GM19467 (cell line): ENCODE measurements around the gene SNX32.
"Not testable (repeated sequence)": the region's sequence is repeated elsewhere in the genome, so short reads cannot be mapped to it uniquely, and the experiment has no call there.

Experiments
- ATAC-seq: cut with Tn5 transposase; IDR thresholded peaks from one replicate; pipeline ENCODE4 v1.9.1; 2021; ENCODE audit warnings: mild to moderate bottlenecking, moderate library complexity; ENCODE audit not compliant: unreplicated experiment

The SNX32 gene

GRCh38 chr11:65822776-65823528, 10.8 kb upstream of the SNX32 start:
- ATAC-seq = no peak

- ATAC-seq = no peak
Observed at GRCh38 chr11:65826984-65827735, 6.6 kb upstream of the SNX32 start.

- no peak for ATAC-seq
Observed at GRCh38 chr11:65829459-65829858, 4.3 kb upstream of the SNX32 start.

- not testable (repeated sequence) for ATAC-seq
Observed at GRCh38 chr11:65832231-65832630, 1.5 kb upstream of the SNX32 start.

GRCh38 chr11:65834202-65834601, 439 bp downstream of the SNX32 start:
- no peak for ATAC-seq

GRCh38 chr11:65842144-65842543, 8.4 kb downstream of the SNX32 start:
- ATAC-seq = no peak

GRCh38 chr11:65843811-65844210, 10.0 kb downstream of the SNX32 start:
- ATAC-seq = no peak

- no peak for ATAC-seq
Observed at GRCh38 chr11:65844231-65844872, 10.6 kb downstream of the SNX32 start.

DNA sequence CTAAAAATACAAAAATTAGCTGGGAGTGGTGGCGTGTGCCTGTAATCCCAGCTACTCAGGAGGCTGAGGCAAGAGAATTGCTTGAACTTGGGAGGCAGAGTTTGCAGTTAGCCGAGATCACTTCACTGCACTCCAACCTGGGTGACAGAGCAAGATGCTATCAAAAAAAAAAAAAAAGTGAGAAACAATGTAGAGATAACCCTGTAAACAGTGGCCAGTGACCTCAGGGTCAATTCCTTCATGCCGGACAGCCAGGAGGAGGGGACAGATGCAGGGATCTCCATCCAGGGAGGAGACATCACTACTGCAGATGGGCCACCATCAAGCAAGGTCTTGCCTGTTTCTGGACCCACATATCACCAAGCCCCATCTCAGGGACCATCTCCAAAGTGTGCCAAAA, 14.0 kb downstream of the SNX32 start:
- no peak for ATAC-seq

- ATAC-seq = not testable (repeated sequence)
Observed at GRCh38 chr11:65848693-65849092, 14.9 kb downstream of the SNX32 start.

GRCh38 chr11:65849366-65849765, 15.6 kb downstream of the SNX32 start:
- ATAC-seq = no peak

- ATAC-seq = no peak
Observed at GRCh38 chr11:65849771-65850216, 16.0 kb downstream of the SNX32 start.

- ATAC-seq = no peak
Observed at GRCh38 chr11:65850217-65851082, 16.7 kb downstream of the SNX32 start.

DNA sequence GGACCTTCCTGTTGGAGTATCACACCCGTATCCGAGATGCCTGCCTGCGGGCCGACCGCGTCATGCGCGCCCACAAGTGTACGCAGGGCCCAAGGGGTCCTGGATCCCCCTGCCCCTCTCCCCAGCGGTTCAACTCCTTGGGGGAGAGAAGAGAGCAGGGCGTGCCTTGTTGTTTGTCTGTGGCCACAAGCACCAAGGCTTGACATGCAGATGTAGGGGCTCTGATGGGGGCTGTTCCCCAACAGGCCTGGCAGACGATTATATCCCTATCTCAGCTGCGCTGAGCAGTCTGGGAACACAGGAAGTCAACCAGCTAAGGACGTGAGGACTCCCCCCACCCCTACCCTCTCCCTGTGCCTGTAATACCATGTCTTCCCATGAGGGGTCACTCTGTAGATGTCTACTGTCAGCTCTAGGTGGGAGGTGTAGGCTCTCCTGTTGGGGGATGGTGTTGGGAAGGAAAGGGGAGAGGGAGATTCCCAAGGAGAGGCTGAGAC, 17.4 kb downstream of the SNX32 start:
- no peak for ATAC-seq

DNA sequence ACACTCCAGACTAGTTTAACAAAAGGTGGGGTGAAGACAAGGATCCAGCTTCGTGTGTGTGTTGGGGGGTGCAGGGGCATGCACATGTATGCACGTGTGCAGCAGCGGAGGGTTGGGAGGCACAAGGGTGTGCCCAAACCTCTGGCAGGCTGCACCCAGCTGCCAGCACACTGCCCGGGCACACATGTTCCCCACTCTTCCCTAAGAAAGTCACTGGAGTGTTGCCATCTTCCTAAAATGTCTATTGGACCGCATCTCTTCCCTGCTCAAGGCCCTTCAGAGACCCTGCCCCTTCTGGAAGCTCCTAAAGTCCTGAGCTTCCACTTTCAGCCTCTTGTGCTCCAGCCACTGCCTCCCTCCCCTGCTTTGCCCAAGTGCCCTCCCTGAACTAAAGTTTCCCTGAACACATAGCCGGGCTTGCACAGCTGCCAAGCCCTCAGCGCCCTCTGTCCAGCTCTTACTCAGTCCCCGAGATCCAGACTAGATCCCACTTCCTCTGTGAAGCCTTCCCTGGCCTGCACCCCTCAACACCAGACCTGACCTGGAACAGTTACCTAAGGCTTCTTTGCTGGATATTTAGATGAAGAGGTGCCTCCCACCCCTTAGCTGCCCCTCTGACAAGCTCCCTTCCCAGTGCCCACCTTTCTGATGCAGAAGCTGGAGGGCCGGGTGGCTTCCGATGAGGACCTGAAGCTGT, 18.2 kb downstream of the SNX32 start:
- no peak for ATAC-seq

- ATAC-seq = no peak
Observed at GRCh38 chr11:65852508-65853245, 18.9 kb downstream of the SNX32 start.

GRCh38 chr11:65853246-65853979, 19.6 kb downstream of the SNX32 start:
- no peak for ATAC-seq

DNA sequence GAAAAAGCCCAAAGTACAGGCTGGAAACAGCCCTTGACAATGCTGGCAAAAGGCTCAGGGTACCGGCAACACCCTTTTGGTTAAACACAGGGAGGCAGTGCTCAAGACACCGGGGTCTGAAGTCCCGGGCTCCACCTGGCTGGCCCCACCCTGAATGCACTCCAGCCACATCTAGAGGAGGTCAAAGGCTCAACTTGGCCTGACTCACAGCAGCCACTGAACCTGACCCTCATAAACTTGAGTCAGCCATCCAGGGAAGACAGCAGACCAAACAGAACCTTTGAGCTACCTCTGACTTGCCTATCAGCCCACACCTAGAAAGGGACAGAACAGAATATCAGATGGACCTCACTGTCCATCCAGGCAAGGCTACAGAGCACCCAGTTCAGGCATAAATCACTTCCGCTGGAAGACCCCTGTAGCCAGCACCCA, 20.4 kb downstream of the SNX32 start:
- no peak for ATAC-seq
